Activated T-cell treated with anti-CD3 and anti-CD28 coated beads for 1 hour (primary cell): ENCODE measurements around the gene DDB1.

Experiments used
- DNase-seq: peaks from one replicate; pipeline ENCODE4 v3.0.0-alpha.2; 2020; ENCODE audit warnings: low read depth

DDB1 gene

DNA sequence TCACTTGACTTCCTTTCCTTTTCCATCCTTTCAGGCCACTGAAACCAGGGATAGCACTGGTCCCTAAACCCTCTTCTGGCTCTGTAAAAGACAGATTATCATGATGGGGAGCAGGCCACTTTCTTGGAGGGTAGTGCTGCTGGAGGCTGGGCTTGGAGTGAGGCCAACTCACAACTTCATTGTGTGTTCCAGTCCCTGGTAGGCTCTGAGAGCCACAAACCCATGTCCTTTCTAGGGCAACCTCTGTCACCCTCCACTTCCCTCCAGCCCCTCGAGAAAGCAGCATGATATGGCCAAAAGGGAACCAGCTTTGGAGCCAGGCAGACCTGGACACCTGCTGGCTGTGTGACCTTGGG lies 2.4 kb upstream of the DDB1 start:
- DNase-seq: no peak

DNA sequence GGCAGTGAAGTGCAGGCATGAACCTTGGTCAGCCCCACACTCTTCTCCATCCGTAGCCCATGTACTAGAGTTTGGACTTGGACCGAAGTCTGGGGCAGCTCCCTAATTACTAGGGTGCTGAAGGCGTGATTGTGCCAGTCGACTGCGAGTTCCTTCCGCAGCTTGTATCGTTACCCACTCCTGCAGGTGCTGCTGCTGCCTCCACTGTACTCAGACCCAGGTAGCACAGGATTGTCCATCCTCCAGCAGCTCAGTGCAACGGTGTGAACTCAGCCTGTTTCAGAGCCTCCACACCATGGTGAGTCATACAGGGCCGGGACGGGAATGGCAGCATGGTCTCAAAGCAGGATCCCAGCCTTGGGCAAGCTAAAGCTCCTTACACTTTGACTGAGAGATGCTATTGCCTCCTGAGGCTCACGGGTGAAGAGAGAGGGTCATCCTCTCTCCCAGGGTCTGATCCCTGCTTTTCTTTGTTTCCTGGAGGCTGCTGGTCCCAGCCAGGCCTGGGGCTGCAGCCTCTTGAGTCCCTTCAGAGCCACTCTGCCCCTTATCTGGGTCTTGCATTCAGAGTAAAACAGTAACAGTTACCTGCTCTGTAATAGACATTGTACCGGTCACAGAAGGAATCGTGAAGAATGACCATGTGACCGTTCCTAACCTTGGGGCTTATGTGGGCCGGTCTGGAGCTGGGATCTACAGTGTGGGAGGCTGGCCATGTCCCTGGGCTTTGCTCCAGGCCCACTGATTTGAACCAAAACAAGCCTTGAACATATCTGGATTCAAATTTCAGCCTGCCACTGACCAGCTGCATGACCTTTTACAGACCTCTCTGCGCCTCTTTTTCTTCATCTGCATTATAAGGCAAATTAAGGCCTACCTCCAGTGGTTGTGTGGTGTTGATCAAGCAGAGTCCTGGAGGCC lies 1.8 kb upstream of the DDB1 start:
- no peak for DNase-seq

DNA sequence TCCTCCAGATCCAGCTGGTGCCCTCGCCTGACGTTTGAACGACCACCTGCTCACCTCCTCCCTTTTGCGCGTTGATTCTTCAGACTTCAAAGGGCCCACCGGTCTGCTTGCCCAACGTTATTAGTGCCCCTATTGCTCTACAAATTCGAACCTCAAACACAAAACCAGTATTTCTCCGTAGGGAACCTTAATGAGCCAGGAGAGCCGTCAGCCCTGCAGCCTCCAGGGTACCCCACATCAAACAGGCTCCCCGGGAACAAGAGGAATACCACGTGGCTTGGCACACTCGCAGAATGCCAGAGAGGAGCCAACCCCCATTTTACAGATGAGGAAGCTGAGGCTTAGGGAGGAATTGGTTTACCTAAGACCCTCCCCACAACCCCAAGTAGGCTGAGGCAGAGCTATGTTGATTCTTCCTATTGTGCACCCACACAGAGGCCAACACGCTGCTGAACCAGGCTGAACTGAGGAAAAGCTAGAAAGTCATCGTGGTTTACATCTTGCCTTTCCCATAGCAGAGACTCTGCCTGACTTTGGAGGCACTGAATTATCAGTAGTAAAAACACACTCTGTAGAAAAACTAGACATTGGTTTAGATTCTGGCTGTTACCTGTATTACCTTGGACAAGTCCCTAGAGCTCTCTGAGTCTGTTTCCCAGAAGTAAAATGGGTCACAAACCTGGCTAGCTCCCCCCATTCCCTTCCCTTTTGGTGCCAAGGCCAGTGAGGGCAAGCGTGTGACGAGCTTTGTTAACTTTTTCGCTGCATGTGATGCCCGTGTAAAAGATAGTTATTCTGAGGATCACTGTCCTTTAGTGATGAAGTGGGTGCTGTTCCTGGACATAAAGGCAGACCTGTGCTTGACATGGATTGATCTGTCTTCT lies 887 bp upstream of the DDB1 start:
- no peak for DNase-seq

DNA sequence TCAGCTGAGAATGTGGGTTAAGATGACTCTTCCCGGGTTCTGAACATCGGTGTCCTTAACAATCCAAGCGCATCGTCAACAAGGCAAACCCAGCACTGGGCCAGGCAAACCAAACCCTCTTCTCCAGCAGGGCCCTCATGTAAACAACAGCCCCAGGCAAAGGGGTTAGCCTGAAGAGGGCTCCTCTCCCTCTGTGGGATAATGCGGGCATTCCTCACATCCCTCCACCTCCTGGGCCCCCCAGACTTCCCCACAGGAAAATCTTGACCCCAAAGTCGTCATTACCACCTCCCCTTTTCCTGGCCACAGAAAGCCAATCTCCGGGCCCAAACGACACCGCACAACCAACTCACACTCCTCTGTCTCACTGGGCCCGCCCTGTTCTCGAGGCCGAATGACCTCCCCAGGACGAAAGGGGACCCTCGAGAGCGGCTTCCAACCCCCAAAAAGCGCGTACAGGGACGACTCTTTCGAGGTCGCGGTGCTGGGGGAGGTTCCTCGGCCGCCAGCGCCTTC lies 566 bp downstream of the DDB1 start:
- no peak for DNase-seq

DNA sequence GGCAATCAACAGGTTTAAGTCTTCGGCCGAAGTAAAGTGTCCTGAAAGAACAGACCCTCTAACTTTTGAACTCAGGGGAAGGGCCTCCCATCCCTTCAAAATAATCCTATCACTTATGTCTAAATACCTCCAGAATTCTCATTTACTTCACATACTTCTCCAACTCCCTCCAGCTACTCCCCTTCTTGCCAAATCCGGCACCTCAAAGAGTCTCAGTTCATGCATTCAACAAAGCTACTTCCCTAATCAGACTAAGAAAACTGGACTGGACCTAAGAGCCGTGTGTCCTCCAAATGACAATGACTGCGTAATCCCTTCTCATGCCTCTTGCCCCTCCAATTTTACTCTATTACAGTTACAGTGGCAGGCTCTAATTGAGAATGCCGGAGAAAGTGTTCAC lies 1.3 kb downstream of the DDB1 start:
- no peak for DNase-seq

DNA sequence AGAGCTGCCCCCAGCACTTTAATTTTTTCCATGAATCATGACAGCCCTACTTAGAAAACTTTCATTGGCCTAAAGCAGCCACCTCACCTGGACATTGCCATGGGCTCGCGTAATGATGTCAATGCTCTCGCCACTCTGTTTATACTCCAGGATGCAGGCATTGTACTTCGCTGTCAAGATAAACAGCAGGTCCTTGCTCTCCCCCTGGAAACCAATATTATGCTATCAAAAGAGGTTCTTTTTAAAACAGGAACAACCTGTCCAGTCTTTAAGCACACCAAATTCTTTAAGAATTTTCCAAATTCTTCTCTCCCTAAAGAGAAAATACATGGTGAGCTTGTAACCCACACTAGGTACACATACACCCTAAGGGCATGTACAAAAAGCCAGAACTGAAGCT lies 3.0 kb downstream of the DDB1 start:
- DNase-seq: no peak

DNA sequence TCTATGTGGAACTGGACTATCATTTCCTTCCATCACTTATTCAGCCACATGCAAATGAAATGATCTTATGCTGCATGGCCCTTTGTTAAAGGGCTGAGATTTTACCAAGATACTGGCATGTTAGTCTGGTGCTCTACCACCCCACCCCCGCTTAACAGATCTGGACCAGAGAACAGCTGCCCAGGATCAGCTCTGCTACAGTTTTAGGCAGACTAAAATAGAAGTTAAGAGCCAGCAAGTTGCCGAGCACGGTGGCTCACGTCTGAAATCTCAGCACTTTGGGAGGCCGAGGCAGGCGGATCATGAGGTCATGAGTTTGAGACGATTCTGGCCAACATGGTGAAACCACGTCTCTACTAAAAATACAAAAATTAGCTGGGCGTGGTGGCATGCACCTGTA lies 4.6 kb downstream of the DDB1 start:
- DNase-seq: no peak

DNA sequence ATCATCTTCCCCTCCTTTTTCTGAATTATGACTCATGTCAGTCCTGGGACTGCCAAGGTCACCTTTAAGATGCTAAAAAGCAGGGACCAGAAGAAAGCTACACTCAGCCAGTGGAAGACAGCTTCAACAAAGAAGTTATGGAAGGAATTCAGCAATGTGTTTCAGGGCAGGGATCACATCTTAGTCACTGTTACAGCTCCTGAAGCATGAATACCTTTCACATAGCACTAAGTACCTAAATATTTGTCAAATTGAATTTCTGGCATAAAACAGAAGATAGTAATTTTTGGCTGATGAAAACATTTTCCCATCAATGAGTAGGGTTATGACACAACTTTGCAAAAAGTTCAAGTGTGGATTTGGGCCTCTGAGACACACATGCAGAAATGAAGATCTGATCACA lies 5.2 kb downstream of the DDB1 start:
- no peak for DNase-seq

DNA sequence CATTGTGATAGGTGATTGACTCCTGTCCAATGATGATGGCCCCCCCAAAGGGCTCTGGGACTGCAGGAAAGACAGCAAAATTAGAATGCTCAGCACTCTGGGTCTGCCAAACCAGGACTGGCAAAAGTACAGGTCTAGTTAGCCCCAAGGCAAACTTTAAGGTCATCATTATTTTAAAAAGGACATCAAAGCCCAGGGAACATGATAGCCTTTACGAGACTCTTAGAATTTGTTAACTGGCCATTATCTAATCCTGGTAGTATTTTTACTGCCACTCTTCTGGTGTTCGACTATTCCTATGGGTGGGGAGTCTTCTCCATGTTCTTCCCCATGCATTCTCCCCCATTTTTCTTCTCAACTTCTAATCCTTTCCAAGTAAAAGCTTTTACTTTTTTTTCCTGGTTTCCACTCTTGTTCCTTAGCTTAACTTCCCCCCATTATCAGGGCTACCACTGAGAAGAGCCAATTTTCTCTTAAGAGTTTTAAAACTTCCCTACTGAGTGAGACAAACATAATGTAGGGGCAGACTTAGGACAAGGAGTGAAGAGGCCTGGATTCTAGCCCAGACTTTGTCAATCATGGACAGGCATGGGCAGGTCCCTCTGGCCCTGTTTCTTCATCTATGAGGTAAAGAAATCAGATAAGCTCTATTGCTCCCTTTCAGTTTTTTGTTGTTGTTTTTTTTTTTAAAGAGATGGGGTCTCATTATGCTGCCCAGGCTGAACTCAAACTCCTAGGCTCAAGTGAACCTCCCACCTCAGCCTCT lies 7.1 kb downstream of the DDB1 start:
- DNase-seq: no peak

DNA sequence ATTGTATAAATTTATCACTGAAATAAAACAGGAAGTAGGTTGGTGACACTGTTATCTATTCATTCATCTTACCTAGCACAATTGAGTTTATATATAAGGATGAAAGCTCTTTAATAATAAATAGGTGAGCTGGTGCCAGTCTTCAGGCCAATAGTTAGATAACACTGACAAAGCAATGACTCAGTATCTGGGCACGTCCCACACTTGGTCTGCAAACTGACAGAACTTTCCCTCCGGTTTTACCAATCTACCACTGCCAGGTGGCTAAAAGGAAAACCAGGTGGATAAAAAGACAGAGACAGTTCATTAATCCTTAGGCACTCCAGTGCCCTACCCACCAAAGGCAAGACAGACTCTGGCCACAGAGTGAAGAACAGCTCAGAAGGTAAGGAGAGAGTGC lies 17.6 kb downstream of the DDB1 start:
- DNase-seq: no peak

DNA sequence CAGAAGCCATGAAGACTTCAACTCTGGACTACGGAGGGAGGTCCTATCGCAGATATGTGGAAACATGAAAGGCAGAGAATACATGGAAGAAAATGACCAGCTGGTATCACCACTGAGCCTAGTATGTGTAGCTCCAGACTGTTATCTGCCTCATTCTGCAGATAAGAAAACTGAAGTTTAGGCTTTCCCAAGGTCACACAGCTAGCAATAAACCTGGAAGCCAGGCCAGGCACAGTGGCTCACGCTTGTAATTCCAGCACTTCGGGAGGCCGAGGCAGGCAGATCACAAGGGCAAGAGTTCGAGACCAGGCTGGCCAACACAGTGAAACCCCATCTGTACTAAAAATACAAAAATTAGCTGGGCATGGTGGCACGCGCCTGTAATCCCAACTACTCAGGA lies 22.2 kb downstream of the DDB1 start:
- DNase-seq: no peak

DNA sequence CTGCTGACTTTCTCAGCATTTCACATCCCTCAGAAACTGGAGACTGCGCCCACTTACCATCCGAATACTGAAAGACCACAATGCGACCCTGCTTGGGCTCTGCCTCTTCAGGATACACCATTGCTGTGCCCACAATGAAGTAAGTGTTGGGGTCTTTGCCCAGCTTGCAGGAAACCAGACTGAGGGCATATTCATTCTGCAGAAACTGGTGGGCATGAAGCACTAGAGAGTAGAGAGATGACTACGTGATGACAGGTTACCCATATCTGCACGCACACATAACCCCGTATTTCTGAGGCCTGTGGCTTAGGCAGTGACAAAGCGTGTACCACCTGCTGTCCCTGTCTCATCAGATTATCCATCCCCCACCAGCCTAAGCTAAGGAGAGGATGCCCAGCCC lies 23.2 kb downstream of the DDB1 start:
- DNase-seq: no peak

DNA sequence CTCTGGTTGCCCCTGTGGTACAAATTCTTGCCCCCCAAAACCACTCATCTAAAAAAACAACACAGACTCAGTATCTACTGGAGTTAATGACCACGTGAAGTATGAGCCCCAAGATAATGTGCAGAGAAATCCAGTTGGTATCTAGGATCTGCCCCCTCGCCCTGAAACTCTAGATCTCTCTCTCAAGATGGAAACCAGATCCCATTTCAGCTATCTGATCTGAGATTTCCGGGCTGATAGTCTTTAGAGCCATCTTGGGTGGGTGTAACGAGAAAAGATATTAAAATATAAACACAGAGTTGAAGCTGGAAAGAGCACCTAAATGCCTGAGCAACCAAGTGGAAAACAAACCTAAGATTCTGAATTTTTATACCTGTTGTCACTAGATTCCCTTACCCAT lies 23.8 kb downstream of the DDB1 start:
- DNase-seq: no peak

DNA sequence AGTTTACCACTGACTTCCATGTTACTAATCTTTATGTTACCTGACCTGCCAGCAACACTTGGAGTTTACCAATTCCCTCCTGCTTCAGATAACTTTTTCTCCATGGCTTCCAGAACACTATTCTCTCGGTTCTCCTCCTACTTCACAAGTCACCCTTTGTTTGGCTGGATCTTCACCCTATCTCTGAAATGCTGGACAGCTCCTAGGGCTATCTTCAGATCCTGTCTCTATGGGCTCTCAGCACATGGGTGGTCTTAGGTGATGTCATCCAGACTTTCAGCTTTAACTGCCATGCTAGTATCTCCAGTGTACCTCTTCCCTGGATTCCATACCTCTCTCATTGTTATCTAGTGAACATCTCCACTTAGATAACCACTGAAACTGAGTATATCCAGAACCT lies 25.6 kb downstream of the DDB1 start:
- DNase-seq: no peak

DNA sequence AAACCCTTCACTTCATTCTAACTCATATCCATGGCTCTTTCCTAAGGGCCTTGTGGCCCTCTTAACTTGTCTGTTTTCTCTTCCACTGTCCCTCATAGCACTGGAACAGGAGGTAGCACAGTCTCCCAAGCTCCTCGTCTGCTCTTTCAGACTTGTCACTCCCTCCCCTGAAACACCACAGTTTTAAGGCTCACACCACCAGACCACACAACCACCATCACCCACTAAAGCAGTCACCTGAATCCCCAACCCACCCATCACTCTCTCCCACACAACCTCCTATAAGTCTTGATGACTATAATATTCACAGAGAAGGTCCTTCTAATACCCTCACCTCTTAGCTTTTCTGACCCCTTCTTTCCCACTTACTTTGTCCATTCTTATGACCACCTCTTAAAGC lies 26.7 kb downstream of the DDB1 start:
- DNase-seq: no peak

DNA sequence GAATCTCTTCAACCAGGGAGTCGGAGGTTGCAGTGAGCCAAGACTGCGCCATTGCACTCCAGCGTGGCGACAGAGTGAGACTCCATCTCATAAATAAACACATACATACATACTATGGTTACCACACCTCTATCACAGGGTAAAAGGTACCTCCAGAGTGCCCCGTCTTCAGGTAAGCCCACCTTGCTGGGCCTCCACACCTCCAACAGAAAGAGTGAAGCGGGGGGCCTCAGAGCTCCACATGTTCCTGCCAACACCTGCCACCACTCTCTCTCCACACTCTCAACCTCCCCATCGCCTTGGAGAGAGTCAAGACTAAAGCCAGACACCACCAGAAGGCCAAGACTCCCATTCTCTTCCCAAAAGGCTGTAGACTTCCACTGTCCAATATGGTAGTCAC lies 27.5 kb downstream of the DDB1 start:
- no peak for DNase-seq

DNA sequence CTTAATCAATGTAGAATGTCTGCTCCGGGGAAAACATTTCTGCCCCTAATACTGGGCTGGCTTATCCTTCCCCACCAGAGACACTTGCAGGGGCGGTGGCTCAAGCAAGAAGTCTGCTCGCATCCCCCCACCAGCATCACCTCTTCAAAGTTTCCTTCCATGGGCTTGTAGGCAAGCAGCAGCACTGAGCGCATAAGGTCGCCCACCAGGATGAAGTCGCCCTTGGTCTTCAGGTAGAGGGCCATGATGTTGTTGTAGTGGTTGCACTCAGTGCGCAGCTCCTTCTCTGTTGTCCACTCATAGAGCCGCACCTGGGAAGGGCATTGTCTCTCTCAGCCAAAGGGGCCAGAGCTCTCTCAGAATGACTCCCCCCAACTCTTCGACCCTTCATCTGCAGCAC lies 29.2 kb downstream of the DDB1 start:
- no peak for DNase-seq

DNA sequence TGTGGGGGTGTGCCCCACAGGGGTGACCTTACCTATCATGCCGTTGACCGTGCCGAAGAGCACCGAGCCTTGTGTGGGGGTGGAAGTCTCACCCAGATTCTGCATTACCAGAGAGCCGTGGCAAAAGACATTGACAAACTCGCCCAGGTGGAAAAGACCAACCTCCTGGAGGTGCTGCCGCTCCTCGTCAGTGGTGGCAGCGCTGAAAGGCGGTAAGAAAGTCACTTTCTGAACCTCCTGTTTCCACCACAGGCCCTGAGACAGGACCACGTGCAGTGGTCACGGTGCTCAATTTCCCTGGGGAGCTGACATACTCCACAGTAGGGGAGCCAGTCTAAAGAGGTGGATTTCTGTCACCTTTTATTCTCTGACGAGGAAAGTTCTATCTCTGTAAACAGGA lies 30.4 kb downstream of the DDB1 start:
- DNase-seq: no peak

DNA sequence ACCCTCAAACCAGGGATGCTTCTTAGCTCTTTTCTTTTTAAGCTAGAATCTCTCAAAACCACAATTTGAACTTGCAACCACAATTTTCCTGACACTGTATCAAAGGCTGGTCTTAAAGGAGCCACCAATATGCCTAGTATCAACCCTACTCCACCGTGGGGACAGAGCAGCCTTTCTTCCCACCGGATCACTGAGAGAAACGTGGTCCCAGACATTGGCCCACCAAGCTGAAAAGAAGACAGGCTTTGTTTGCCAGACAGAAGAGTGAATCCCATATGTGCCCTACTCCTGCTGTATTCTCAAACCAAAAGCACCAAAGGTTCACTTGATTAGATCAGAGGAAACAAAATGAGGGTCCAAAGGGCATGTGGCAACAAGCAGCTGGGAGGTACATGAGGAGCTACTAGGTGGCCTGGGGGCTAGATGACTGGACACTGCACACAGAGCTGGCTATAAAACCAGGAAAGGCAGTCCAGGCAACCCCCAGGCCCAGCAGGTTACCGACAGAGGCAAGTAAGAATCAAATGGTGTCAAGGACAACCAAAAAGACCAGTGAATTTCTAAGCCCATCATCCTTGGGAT lies 34.2 kb downstream of the DDB1 start:
- no peak for DNase-seq

DNA sequence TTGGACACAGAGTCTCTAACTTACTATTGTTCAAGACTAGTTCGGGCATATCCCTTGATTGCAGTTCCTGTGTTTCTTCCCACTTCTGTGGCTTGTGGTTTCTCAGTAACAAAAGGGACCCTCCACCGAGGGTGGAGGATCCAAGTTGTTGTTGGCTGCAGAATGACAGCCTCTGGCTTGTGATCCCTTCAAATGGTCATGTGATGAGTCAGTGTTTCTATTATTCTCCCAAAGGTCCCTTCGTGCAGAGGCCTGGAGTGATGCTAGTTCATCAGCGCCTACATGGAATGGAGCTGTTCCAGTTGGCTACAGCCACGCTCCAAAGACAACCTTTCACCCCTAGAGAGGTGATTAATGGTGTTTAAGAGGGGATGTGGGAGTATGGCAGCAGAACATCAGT lies 35.2 kb downstream of the DDB1 start:
- no peak for DNase-seq

DNA sequence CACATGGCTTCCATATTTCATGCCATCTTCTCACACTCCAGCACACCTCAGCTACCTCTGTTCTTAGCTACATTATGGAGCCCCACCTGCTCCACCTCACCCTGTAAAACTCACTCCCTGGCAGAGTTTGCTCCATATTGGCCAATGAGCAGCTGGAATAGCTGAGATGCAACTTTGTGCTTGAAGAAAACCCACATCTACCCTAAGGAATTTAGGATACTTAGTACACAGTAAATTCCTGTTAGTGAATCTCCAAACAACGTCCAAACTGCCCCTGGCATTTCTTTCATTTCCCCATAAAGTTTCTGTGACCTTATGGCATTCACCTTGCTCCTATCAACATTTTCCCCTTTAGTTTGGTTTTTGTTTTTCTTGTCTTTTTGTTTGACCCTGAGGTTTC lies 35.6 kb downstream of the DDB1 start:
- no peak for DNase-seq

DNA sequence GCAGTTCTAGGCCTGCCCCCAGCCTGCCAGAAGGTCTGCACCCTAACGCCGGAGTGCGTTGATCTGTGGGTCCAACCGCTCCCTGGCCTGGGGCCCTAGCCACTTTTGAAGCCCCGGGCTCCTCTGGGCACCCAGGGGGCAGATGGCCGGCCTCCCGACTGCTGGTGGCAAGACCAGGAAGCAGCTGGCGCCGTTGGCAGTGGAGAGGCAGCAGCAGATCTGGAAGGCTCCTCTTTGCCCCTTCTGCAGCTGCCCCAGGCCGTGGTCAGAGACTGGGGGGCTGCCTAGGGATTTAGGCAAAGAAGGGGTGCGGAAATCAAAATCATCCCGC lies 37.3 kb downstream of the DDB1 start:
- no peak for DNase-seq
